Psoas muscle (tissue), 8 donors: ENCODE measurements around the gene ANXA8L1. TPM values are rescaled to one million over a fixed set of nuclear protein-coding genes. Genes with fewer than 3 reads are reported as not detected.
"Not testable (repeated sequence)": the region's sequence is repeated elsewhere in the genome, so short reads cannot be mapped to it uniquely, and the experiment has no call there.

ENCODE experiments used
- ATAC-seq, 4 donors: fragments of 200-7000 bp; cut with Tn5 transposase; one replicate each; pipeline ENCODE4 v1.9.1; 2020; ENCODE audit warnings: moderate library complexity in 3 of 4, mild to moderate bottlenecking in 2 of 4
- DNase-seq, 2 donors: peaks; one replicate each; pipeline ENCODE4 v3.0.0-alpha.2; 2020
- H3K27ac ChIP-seq: fragments of 200-600 bp; one replicate; pipeline ENCODE4 v1.8.0; 2022
- H3K27me3 ChIP-seq, 3 donors: fragments of 200-600 bp in 1 of 3; one replicate each; pipeline versions ENCODE4 v1.6.1 to v1.8.0; 2013 to 2022; ENCODE audit warnings: low read length in 2 of 3, mild to moderate bottlenecking in 2 of 3, moderate library complexity in 1 of 3; ENCODE audit not compliant: insufficient read depth in 3 of 3
- H3K36me3 ChIP-seq, 2 donors: fragments of 200-600 bp in 1 of 2; one replicate each; pipeline versions ENCODE4 v1.6.1 to v1.8.0; 2013 to 2022; ENCODE audit warnings: low read depth in 1 of 2, mild to moderate bottlenecking in 1 of 2, moderate library complexity in 1 of 2; ENCODE audit not compliant: insufficient read depth in 1 of 2
- H3K4me1 ChIP-seq: fragments of 200-600 bp; one replicate; pipeline ENCODE4 v1.8.0; 2022
- H3K4me3 ChIP-seq: fragments of 200-600 bp; one replicate; pipeline ENCODE4 v1.8.0; 2022; ENCODE audit warnings: mild to moderate bottlenecking
- H3K9me3 ChIP-seq: fragments of 200-600 bp; one replicate; pipeline ENCODE4 v1.8.0; 2022
- WGBS, 3 donors: extraction: QIAGEN DNeasy Blood & Tissue Kit; methylation state at CpG; one replicate each; pipeline versions ENCODE4 v1.1.6 to v1.1.7; 2013; 5-methylcytosine and 5-hydroxymethylcytosine counted together
- intact Hi-C, 2 donors: fragments of 100-400 bp; cut with DNase I; formaldehyde crosslinking; loops; one replicate each; pipeline versions ENCODE4 v1.11.0 to v1.14.2; 2022
- polyA plus RNA-seq, 3 donors: library from polyadenylated mRNA; stranded (reverse); fragments of 200-250 nt; gene quantifications; one replicate each; pipeline ENCODE4 v1.2.3, GENCODE V29; 2013
- total RNA-seq, 4 donors: library from RNA; stranded (reverse); fragmentation: NEBNext Ultra II Directional in 2 of 4; extraction: Animal tissue kit (Norgen Biotek cat#: 25700) in 2 of 4; gene quantifications; one replicate each; pipeline versions ENCODE4 v1.2.1 to v1.2.4, GENCODE V29; 2021 to 2023
- donor health status: healthy with polysubstance abuse.
- donor health status: DM: no; HTN: no; CAD: no; lungs with moderate emphysema.
- donor health status: Bipolar disorder and iron deficiency.
- donor health status: healthy.
- donor health status: DM: yes; HTN: yes; CAD: no.
- donor health status: DM: no; HTN: no; CAD: no.
- donor health status: DM: no; HTN: no; CAD: no.
- donor health status: DM: yes; HTN: yes; CAD: no.

The ANXA8L1 gene
- total and polyA plus RNA-seq, 7 donors = 0.15 TPM; not detected in 6

GRCh38 chr10:46379233-46379848, 3.8 kb downstream of the ANXA8L1 start:
- H3K9me3 ChIP-seq, ATAC-seq, H3K4me3 ChIP-seq, H3K27me3 ChIP-seq, intact Hi-C loops, DNase-seq, H3K27ac ChIP-seq, H3K36me3 ChIP-seq, H3K4me1 ChIP-seq: not testable (repeated sequence)
- 50% methylated on average over 1 of the region's 5 CpGs; no CpG with 5 or more reads in 2 of the 3 donors for whole genome bisulfite sequencing, 3 donors

- not testable (repeated sequence) for H3K4me3 ChIP-seq
Measured at GRCh38 chr10:46385858-46386257, 10.3 kb downstream of the ANXA8L1 start.

GRCh38 chr10:46386694-46387093, 11.1 kb downstream of the ANXA8L1 start:
- not testable (repeated sequence) for H3K9me3 ChIP-seq
- WGBS, 3 donors = no CpG with 5 or more reads among the region's 4 CpGs

More at GRCh38 chr10:46385858-46386257, 10.3 kb downstream of the ANXA8L1 start:
- H3K27ac ChIP-seq, H3K9me3 ChIP-seq, ATAC-seq, H3K4me1 ChIP-seq, H3K27me3 ChIP-seq, H3K36me3 ChIP-seq, DNase-seq, intact Hi-C loops: not testable (repeated sequence)
- WGBS, 3 donors = no CpG with 5 or more reads among the region's 7 CpGs

GRCh38 chr10:46387309-46387902, 11.8 kb downstream of the ANXA8L1 start:
- H3K9me3 ChIP-seq, H3K4me3 ChIP-seq, DNase-seq, H3K36me3 ChIP-seq, H3K27me3 ChIP-seq, ATAC-seq, H3K4me1 ChIP-seq, intact Hi-C loops, H3K27ac ChIP-seq: not testable (repeated sequence)
- WGBS, 3 donors = no CpG with 5 or more reads among the region's 11 CpGs

More at GRCh38 chr10:46386694-46387093, 11.1 kb downstream of the ANXA8L1 start:
- DNase-seq, H3K27ac ChIP-seq, ATAC-seq, intact Hi-C loops, H3K27me3 ChIP-seq, H3K4me3 ChIP-seq, H3K36me3 ChIP-seq, H3K4me1 ChIP-seq: not testable (repeated sequence)

- intact Hi-C loops, H3K27ac ChIP-seq, H3K4me1 ChIP-seq, H3K9me3 ChIP-seq, H3K27me3 ChIP-seq, DNase-seq, ATAC-seq, H3K36me3 ChIP-seq, H3K4me3 ChIP-seq: not testable (repeated sequence)
- WGBS, 3 donors = 76 to 84% (median 79%) methylated on average over 2 to 4 of the region's 6 CpGs
Measured at GRCh38 chr10:46391422-46391821, 15.8 kb downstream of the ANXA8L1 start.

- ATAC-seq, H3K9me3 ChIP-seq, H3K4me1 ChIP-seq, DNase-seq, H3K36me3 ChIP-seq, H3K27ac ChIP-seq, H3K27me3 ChIP-seq, intact Hi-C loops, H3K4me3 ChIP-seq: not testable (repeated sequence)
- WGBS, 3 donors = 90 to 93% (median 91%) methylated on average over 7 to 8 of the region's 8 CpGs
Measured at GRCh38 chr10:46396441-46397279, 21.1 kb downstream of the ANXA8L1 start.

- H3K27me3 ChIP-seq, H3K9me3 ChIP-seq, H3K27ac ChIP-seq, H3K4me1 ChIP-seq, H3K36me3 ChIP-seq, intact Hi-C loops, DNase-seq: not testable (repeated sequence)
- 61 to 76% (median 66%) methylated on average over 3 to 6 of the region's 14 CpGs for WGBS, 3 donors
- peak in 3 of 4 donors; percentile 8 to 42 (median 37) for ATAC-seq
- peak overlapping the region; percentile 32 for H3K4me3 ChIP-seq
Measured at GRCh38 chr10:46397767-46398166, 22.2 kb downstream of the ANXA8L1 start.

GRCh38 chr10:46398212-46398886, 22.8 kb downstream of the ANXA8L1 start:
- peak; percentile 68 to 94 (median 88) for ATAC-seq
- 5 to 10% (median 8%) methylated on average over 6 to 11 of the region's 35 CpGs for WGBS, 3 donors
- H3K9me3 ChIP-seq, H3K27ac ChIP-seq, H3K4me1 ChIP-seq, H3K27me3 ChIP-seq, DNase-seq, H3K36me3 ChIP-seq, intact Hi-C loops: not testable (repeated sequence)
- H3K4me3 ChIP-seq = peak overlapping the region; percentile 50

- H3K4me3 ChIP-seq, intact Hi-C loops, H3K36me3 ChIP-seq, H3K27ac ChIP-seq, ATAC-seq, H3K9me3 ChIP-seq, DNase-seq, H3K4me1 ChIP-seq, H3K27me3 ChIP-seq: not testable (repeated sequence)
- WGBS, 3 donors = 95 to 99% (median 98%) methylated on average over 3 of the region's 3 CpGs
Measured at GRCh38 chr10:46409556-46409955, 34.0 kb downstream of the ANXA8L1 start.

GRCh38 chr10:46411123-46411522, 35.5 kb downstream of the ANXA8L1 start:
- intact Hi-C loops, ATAC-seq, H3K27ac ChIP-seq, H3K4me1 ChIP-seq, H3K36me3 ChIP-seq, H3K27me3 ChIP-seq, DNase-seq, H3K4me3 ChIP-seq, H3K9me3 ChIP-seq: not testable (repeated sequence)

GRCh38 chr10:46412665-46413064, 37.1 kb downstream of the ANXA8L1 start:
- H3K4me3 ChIP-seq, DNase-seq, H3K4me1 ChIP-seq, ATAC-seq, intact Hi-C loops, H3K27ac ChIP-seq, H3K27me3 ChIP-seq, H3K9me3 ChIP-seq, H3K36me3 ChIP-seq: not testable (repeated sequence)
- no CpG with 5 or more reads among the region's 5 CpGs for WGBS, 3 donors
